Esophagus squamous epithelium (tissue), 5 donors: ENCODE data around the gene MRAP. TPM values are rescaled to one million over a fixed set of nuclear protein-coding genes. Genes with fewer than 3 reads are reported as not detected.

Source experiments
- DNase-seq: peaks from one replicate; lab custom pipeline; 2025; lab: John Stamatoyannopoulos, UW
- H3K27ac ChIP-seq, 4 donors: fragments of 200-600 bp; sonication (generic); one replicate each; pipeline ENCODE4 v1.5.1; 2016 to 2019; ENCODE audit warnings: mild to moderate bottlenecking in 1 of 4
- H3K27me3 ChIP-seq, 4 donors: fragments of 200-600 bp; sonication (generic); 1 replicate in 3 of 4; 2 replicates in 1 of 4; pipeline versions ENCODE4 v1.5.1 to v1.6.0; 2017 to 2021; ENCODE audit warnings: antibody characterized with exemption in 1 of 4
- H3K36me3 ChIP-seq, 3 donors: fragments of 200-600 bp; sonication (generic); one replicate each; pipeline ENCODE4 v1.5.1; 2016 to 2019
- H3K4me1 ChIP-seq, 3 donors: fragments of 200-600 bp; sonication (generic); one replicate each; pipeline ENCODE4 v1.5.1; 2017 to 2019
- H3K4me3 ChIP-seq, 4 donors: fragments of 200-600 bp; sonication (generic); 1 replicate in 3 of 4; 2 replicates in 1 of 4; pipeline ENCODE4 v1.5.1; 2016 to 2019; ENCODE audit warnings: mild to moderate bottlenecking in 2 of 4, moderate library complexity in 1 of 4
- H3K9me3 ChIP-seq, 3 donors: fragments of 200-600 bp; sonication (generic); one replicate each; pipeline ENCODE4 v1.5.1; 2016 to 2019
- POLR2A ChIP-seq, 4 donors: fragments of 450-650 bp; IDR thresholded peaks; one replicate each; pipeline ENCODE4 v1.6.1; 2017; ENCODE audit warnings: antibody characterized with exemption in 4 of 4, mild to moderate bottlenecking in 4 of 4, moderate library complexity in 3 of 4
- WGBS, 2 donors: methylation state at CpG; one replicate each; pipeline ENCODE4 v1.1.5; 2018; 5-methylcytosine and 5-hydroxymethylcytosine counted together
- intact Hi-C: fragments of 100-400 bp; cut with DNase I; formaldehyde crosslinking; loops from one replicate; pipeline ENCODE4 v1.15.0; 2022
- total RNA-seq, 4 donors: library from RNA; depleted of rRNA; stranded (reverse); fragments of >200 nt; gene quantifications; one replicate each; pipeline ENCODE4 v1.1.0, GENCODE V29; 2016
- TF ChIP-seq, protein P1 (sequence below), 6 experiments: fragments of 450-650 bp in 4 of 6; fragments of 200-600 bp in 2 of 6; sonication (generic) in 2 of 6; IDR thresholded peaks; one replicate each; pipeline ENCODE4 v1.5.1; 2016 to 2019; ENCODE audit warnings: antibody characterized with exemption in 6 of 6, mild to moderate bottlenecking in 4 of 6, moderate library complexity in 4 of 6
- donor health status: DM: yes; HTN: yes; CAD: no.

The MRAP gene
- total RNA-seq, 4 donors from 2014 or later: 0.29 TPM; not detected in 3

DNA sequence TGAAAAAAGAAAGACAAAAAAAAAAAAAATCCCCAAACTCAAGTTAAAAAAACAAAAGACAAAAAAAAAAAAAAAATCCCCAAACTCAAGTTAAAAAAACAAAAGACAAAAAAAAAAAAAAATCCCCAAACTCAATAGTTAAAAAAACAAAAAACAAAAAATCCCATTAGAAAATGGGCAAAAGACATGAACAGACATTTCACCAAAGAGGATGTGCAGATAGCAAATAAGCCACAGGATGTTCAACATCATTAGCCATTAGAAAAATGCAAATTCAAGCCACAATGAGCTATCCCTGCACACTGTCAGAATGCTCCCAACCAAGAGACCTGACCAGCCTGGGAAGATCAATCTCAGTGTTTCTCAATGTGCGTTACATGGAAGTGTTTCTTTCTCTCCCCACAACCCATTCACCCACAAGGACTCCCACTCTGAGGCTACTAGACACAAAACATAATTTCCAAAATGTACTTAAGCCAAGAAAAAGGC lies 33.9 kb downstream of the MRAP start:
- Histone ChIP-seq H3K27me3 (no peaks in the 10 kb centered on the region), H3K4me1 (peaks cover 0 to 23% (median 13%) of the 10 kb centered on the region in 3 donors), H3K9me3 (no peaks in the 10 kb centered on the region), H3K27ac (no peak overlapping the region), H3K4me3 (no peak overlapping the region), H3K36me3 (peaks cover 16 to 98% (median 31%) of the 10 kb centered on the region in 3 donors)
- TF ChIP-seq, protein P1, sequence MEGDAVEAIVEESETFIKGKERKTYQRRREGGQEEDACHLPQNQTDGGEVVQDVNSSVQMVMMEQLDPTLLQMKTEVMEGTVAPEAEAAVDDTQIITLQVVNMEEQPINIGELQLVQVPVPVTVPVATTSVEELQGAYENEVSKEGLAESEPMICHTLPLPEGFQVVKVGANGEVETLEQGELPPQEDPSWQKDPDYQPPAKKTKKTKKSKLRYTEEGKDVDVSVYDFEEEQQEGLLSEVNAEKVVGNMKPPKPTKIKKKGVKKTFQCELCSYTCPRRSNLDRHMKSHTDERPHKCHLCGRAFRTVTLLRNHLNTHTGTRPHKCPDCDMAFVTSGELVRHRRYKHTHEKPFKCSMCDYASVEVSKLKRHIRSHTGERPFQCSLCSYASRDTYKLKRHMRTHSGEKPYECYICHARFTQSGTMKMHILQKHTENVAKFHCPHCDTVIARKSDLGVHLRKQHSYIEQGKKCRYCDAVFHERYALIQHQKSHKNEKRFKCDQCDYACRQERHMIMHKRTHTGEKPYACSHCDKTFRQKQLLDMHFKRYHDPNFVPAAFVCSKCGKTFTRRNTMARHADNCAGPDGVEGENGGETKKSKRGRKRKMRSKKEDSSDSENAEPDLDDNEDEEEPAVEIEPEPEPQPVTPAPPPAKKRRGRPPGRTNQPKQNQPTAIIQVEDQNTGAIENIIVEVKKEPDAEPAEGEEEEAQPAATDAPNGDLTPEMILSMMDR (IDR thresholded peaks at IDR 0.05): no peak
- TF ChIP-seq POLR2A (IDR thresholded peaks at IDR 0.05): no peak
- intact Hi-C loops: no loop called here
- DNase-seq: no peak
- 86 to 95% methylated on average over 1 of the region's 1 CpG for WGBS, 2 donors

DNA sequence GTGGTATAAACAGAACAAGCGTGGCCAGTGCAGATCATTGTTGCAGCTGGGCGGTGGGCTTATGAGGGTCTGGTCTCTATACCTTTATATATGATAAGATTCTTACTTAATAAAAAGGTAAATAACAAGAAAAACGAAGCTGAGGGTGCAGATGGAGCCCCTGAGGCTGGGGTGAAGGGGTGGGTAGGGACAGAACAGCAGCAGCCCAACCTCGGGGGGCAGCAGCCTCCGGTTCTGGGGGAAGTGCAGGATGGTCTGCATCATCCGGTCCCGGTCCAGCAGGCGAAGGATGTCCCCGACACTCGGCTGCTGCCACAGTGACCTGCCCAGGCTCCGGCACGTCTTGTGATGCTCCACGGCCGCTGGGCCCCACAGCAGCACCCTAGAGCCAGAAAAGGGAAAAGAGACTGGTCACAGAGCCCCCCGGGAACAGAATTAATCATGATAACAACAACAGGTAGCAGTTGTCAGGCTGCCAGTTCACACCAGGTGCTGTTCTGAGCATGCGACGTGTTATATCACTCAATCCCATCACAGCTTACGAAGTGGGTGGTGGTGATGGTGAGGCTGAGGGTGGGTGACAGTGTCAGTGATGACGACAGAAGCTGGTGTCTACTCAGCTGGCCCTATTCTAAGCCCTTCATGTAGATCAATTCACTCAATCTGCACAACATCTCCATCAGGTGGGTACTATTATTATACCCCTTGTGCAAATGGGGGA lies 35.5 kb downstream of the MRAP start:
- Histone ChIP-seq H3K27me3 (no peaks in the 10 kb centered on the region), H3K36me3 (peaks cover 31 to 98% (median 39%) of the 10 kb centered on the region in 3 donors), H3K9me3 (no peaks in the 10 kb centered on the region), H3K4me3 (no peak overlapping the region), H3K4me1 (peaks cover 0 to 7% (median 3%) of the 10 kb centered on the region in 3 donors), H3K27ac (no peak overlapping the region)
- intact Hi-C loops: no loop called here
- TF ChIP-seq POLR2A (IDR thresholded peaks at IDR 0.05): no peak
- TF ChIP-seq, protein P1 (IDR thresholded peaks at IDR 0.05): no peak
- WGBS, 2 donors: 93 to 95% methylated on average over 14 to 19 of the region's 19 CpGs
- no peak for DNase-seq

DNA sequence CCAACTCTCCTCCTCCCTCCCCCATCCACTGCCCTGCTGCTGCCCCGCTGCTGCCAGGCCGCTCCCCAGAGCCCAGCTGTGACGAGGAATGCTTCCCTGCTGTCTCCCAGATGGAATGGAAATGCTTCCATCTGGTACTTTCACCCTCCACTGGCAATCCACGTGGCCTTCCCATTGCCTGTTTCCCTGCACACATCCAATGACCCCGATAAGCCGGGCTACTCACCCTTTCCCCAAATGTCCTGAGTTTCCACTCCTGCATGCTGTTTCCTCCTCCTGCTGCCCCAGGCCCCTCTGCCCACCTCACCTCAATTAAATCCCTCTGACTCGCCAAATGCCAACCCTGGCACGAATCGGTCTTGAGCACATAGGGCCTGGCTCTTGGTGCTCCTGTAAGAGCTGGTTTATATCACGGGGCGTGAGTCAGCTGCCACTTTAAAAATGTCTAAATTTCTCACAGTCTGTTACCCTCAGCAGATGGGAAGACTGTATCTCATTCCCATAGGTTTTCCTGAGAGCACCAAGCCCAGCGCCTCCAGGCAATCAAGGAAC lies 36.4 kb downstream of the MRAP start:
- Histone ChIP-seq H3K27me3 (no peaks in the 10 kb centered on the region), H3K36me3 (peaks cover 33 to 98% (median 39%) of the 10 kb centered on the region in 3 donors), H3K4me3 (no peak overlapping the region), H3K27ac (no peak overlapping the region), H3K9me3 (no peaks in the 10 kb centered on the region), H3K4me1 (peaks cover 0 to 6% (median 0%) of the 10 kb centered on the region in 3 donors)
- TF ChIP-seq, protein P1 (IDR thresholded peaks at IDR 0.05): no peak
- no peak for TF ChIP-seq POLR2A (IDR thresholded peaks at IDR 0.05)
- WGBS, 2 donors: 90 to 93% methylated on average over 11 to 12 of the region's 12 CpGs
- no peak for DNase-seq
- intact Hi-C loops: no loop called here

DNA sequence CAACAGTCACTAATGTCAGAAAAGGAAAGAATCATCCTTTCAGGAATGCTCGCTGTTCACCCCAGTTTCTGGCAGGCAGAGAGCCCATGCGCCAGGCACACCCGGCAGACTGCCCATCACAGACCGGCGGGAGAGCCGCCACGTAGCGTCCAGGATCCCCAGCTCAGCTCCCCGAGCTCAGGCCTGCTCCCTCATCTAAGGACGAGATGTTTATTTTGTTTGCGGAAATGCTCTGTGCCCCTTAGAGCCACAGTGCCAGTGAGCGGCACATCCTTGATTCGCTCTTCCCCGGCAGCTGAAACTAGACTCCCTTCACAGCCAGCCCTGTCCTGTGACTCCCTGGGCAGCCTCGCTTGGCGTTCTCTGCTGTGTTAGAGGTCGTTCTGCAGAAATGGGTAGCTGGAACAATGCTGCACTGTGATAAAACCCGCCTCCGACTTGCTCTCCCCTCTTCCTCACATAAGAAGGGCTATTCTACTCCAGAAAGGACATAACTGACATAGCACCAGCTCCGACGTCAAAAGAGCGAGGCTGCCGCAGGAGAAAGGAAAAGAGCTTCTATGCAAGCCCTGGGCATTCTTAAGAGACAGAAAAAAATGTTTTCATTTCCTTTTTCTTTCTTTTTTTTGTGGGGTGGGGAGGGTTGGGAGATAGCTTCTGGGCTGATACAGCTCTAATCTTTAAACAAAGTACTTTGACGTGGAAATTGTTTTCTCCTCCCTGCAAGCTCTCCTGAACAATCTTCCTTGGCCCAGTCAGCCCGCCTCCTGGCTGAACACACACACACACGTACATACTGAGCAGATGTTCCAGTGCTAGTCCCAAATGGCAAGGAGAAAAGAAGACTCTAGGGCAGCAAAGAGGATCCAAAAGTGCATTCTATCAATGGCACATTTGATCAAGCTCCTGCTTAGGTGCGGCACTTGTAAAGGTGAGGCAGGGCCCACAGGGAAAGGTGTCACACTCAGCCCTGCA lies 37.2 kb downstream of the MRAP start:
- Histone ChIP-seq H3K4me3 (no peak overlapping the region), H3K27me3 (no peaks in the 10 kb centered on the region), H3K9me3 (no peaks in the 10 kb centered on the region), H3K36me3 (peaks cover 33 to 98% (median 39%) of the 10 kb centered on the region in 3 donors), H3K4me1 (peaks cover 0 to 8% (median 0%) of the 10 kb centered on the region in 3 donors), H3K27ac (no peak overlapping the region)
- TF ChIP-seq, protein P1 (IDR thresholded peaks at IDR 0.05): no peak
- no peak for TF ChIP-seq POLR2A (IDR thresholded peaks at IDR 0.05)
- 82 to 86% methylated on average over 22 to 24 of the region's 27 CpGs for WGBS, 2 donors
- DNase-seq: no peak
- intact Hi-C loops: no loop called here
